GM12892 (cell line): Measurements from ENCODE around the gene CAMK2D.

Experiments
- POLR2A ChIP-seq: IDR thresholded peaks from 2 replicates; pipeline ENCODE4 v1.6.1; 2011; ENCODE audit warnings: low read depth, low read length, control low read depth
- POLR2AphosphoS5 ChIP-seq: IDR thresholded peaks from 2 replicates; pipeline ENCODE4 v1.6.1; 2011; ENCODE audit warnings: low read depth, low read length, control low read depth
- TAF1 ChIP-seq: IDR thresholded peaks from 2 replicates; pipeline ENCODE4 v1.6.1; 2011; ENCODE audit warnings: low read depth, mild to moderate bottlenecking, control low read depth, low read length, borderline replicate concordance

GRCh38 chr4:113483131-113483530 lies 278.4 kb downstream of the CAMK2D start:
- no peak for TF ChIP-seq POLR2A
- no peak for TF ChIP-seq POLR2AphosphoS5
- no peak for TF ChIP-seq TAF1
